Measurements from ENCODE around the gene FBXO40.

DNA sequence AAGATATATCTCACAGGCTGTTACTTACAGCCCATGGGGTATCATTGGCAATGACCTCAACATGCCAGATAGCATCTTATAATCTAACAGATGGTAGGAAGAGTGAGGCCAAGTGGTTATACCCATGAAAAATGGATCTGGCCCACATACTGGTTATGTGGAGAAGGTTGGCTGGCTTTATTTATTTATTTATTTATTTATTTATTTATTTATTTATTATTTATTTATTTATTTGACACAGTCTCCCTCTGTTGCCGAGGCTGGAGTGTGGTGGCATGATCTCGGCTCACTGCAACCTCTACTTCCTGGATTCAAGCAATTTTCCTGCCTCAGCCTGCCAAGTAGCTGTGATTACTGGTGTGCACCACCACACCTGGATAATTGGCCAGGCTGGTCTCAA, 11.6 kb downstream of the FBXO40 start:
- no peak for TF ChIP-seq POLR2A (IDR thresholded peaks at IDR 0.05)
- TF ChIP-seq POLR2AphosphoS5 (IDR thresholded peaks at IDR 0.05; ENCODE audit: insufficient read depth in 1 of 2, low read depth in 1 of 2), result no peak
- TF ChIP-seq, protein P1, sequence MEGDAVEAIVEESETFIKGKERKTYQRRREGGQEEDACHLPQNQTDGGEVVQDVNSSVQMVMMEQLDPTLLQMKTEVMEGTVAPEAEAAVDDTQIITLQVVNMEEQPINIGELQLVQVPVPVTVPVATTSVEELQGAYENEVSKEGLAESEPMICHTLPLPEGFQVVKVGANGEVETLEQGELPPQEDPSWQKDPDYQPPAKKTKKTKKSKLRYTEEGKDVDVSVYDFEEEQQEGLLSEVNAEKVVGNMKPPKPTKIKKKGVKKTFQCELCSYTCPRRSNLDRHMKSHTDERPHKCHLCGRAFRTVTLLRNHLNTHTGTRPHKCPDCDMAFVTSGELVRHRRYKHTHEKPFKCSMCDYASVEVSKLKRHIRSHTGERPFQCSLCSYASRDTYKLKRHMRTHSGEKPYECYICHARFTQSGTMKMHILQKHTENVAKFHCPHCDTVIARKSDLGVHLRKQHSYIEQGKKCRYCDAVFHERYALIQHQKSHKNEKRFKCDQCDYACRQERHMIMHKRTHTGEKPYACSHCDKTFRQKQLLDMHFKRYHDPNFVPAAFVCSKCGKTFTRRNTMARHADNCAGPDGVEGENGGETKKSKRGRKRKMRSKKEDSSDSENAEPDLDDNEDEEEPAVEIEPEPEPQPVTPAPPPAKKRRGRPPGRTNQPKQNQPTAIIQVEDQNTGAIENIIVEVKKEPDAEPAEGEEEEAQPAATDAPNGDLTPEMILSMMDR (IDR thresholded peaks at IDR 0.05), result no peak

All from vagina (tissue), 2 donors.